Mesothelial cell of epicardium (in vitro differentiated cells): ENCODE data around the gene INO80. TPM values are rescaled to one million over a fixed set of nuclear protein-coding genes. Genes with fewer than 3 reads are reported as not detected.
"Not testable (repeated sequence)": the region's sequence is repeated elsewhere in the genome, so short reads cannot be mapped to it uniquely, and the experiment has no call there.

ENCODE experiments used
- DNase-seq, 2 experiments: peaks; one replicate each; pipeline ENCODE4 v3.0.0; 2021; ENCODE audit warnings: low spot score in 2 of 2; ENCODE audit not compliant: unreplicated experiment in 2 of 2
- H3K27ac Mint-ChIP-seq: 2 replicates; pipeline ENCODE4 v1.8.0; 2021; ENCODE audit warnings: mixed read lengths
- H3K27me3 Mint-ChIP-seq: 2 replicates; pipeline ENCODE4 v1.8.0; 2021; ENCODE audit warnings: low read depth, mixed read lengths
- H3K36me3 Mint-ChIP-seq: 2 replicates; pipeline ENCODE4 v1.8.0; 2021; ENCODE audit warnings: mixed read lengths
- H3K4me1 Mint-ChIP-seq: 2 replicates; pipeline ENCODE4 v1.8.0; 2021; ENCODE audit warnings: mixed read lengths
- H3K4me3 Mint-ChIP-seq: 2 replicates; pipeline ENCODE4 v1.8.0; 2021; ENCODE audit warnings: mild to moderate bottlenecking, moderate library complexity, mixed read lengths
- H3K9me3 Mint-ChIP-seq: 2 replicates; pipeline ENCODE4 v1.8.0; 2021; ENCODE audit warnings: mixed read lengths
- total RNA-seq: library from RNA; stranded (reverse); gene quantifications from 3 replicates; pipeline ENCODE4 v1.2.1, GENCODE V29; 2021
- TF ChIP-seq, protein P1 (sequence below): fragments of 200-600 bp; sonication (generic); IDR thresholded peaks from one replicate; pipeline ENCODE4 v1.5.0; 2021; ENCODE audit warnings: antibody characterized with exemption; ENCODE audit not compliant: unreplicated experiment

The INO80 gene
- total RNA-seq, 1 donor from 2014 or later = 23.7 TPM

DNA sequence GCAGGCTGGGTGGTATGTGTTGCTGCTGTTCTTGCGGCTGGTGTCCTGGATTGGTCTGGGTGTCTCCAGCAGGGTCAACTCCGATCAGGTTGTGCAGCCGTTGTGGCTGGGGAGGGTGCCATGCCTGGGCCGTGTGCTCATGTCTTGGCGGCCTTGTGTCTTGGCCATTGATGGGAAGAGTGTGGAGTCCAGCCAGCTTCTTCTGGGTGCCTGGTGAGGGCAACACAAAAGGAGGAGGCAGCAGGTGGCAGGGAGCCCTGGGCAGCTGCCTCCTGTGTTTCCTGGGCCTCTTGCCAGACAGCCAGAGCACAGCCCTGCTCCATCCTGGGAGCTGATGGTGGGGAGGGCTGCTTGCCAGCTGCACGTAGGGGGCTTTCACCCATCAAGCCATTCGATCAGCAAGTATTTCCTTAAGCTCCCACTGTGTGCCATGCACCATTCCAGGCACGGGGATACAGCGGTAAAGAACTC lies 158.5 kb downstream of the INO80 start:
- Mint-ChIP-seq H3K27me3 (peaks cover 11% of the 10 kb centered on the region), H3K36me3 (peaks cover 2% of the 10 kb centered on the region), H3K4me3 (no peak overlapping the region), H3K4me1 (peaks cover 13% of the 10 kb centered on the region), H3K9me3 (peaks cover 4% of the 10 kb centered on the region), H3K27ac (no peak overlapping the region)
- TF ChIP-seq, protein P1, sequence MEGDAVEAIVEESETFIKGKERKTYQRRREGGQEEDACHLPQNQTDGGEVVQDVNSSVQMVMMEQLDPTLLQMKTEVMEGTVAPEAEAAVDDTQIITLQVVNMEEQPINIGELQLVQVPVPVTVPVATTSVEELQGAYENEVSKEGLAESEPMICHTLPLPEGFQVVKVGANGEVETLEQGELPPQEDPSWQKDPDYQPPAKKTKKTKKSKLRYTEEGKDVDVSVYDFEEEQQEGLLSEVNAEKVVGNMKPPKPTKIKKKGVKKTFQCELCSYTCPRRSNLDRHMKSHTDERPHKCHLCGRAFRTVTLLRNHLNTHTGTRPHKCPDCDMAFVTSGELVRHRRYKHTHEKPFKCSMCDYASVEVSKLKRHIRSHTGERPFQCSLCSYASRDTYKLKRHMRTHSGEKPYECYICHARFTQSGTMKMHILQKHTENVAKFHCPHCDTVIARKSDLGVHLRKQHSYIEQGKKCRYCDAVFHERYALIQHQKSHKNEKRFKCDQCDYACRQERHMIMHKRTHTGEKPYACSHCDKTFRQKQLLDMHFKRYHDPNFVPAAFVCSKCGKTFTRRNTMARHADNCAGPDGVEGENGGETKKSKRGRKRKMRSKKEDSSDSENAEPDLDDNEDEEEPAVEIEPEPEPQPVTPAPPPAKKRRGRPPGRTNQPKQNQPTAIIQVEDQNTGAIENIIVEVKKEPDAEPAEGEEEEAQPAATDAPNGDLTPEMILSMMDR = no peak
- DNase-seq = no peak

DNA sequence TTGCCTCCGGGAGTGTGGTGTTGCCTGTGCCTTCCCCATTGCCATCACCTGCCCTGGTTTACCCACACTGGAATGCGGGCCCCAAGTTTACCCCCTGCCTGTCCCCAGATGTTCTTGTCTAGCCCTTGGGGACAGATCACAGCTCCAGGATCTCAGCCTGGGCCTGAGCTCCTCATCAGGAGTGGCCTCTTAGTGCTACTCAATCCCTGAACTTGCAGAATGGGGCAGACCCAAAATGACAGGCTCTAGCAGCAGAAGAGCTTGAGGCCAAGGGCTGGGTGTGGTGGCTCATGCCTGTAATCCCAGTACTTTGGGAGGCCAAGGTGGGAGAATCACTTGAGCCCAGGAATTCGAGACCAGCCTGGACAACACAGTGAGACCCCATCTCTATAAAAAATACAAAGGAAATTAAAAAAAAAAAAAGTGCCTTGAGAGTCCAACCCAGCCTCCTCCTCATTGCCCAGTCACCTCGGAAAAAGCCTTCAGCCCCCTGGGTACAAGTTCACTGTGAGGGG lies 159.0 kb downstream of the INO80 start:
- H3K9me3 Mint-ChIP-seq = peaks cover under 1% of the 10 kb centered on the region
- TF ChIP-seq, protein P1 = no peak
- no peak for DNase-seq
- peaks cover 11% of the 10 kb centered on the region for H3K27me3 Mint-ChIP-seq
- no peak overlapping the region for H3K4me3 Mint-ChIP-seq
- peaks cover 2% of the 10 kb centered on the region for H3K36me3 Mint-ChIP-seq
- H3K4me1 Mint-ChIP-seq = peaks cover 15% of the 10 kb centered on the region
- H3K27ac Mint-ChIP-seq = no peak overlapping the region

DNA sequence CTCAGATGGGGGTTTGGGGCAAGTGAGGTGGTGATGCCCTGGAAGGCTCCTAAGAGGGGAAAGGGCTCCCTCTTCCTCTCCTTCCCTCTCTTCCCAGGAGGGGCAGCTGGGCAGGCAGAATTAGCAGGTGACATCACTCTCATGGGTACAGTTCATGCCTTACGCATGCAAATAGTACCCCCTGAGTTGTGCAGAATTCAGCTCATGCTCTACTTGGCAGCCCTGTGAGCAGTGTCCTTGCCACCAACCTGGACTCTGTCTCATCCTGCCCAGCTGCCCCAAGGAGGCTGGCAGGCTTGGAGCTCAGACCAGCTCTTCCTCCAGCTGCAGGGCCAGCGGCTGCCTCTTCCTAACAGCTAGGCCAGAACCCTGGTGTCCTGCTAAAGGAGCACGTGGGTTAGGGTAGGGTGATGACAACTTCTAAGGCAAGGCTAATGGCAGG lies 159.5 kb downstream of the INO80 start:
- H3K27ac Mint-ChIP-seq = no peak overlapping the region

DNA sequence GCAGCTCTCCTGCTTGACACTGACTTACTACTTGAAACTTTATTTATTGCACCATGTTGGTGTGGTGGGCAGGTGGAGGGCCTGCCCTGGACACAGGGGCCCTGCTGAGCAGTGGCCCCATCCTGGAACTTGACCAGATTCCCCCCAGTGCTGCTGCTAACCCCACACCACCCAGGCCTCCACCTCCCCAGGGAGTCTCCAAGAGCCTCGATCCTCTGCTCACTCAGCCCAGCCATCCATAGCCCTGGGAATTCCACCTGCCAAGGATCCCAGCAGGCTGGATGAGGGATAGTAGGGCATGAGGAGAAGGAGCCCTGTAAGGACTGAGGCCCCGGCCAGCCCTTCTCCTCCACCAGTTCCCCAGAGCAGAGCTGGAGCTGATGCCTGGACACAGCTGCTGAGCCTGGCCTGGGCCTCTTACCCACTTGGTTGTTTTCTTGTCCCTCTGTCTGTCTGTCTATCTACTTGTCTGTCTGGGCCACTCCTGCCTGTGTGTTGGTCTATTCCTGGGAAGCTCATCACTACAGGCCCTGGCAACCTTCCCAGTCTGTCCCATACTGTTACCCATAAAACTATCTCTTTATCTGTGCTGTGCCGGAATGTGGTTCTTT lies 160.0 kb downstream of the INO80 start:
- Mint-ChIP-seq H3K4me3 (peak overlapping the region; percentile 16), H3K27ac (no peak overlapping the region), H3K27me3 (peaks cover 14% of the 10 kb centered on the region), H3K9me3 (no peaks in the 10 kb centered on the region), H3K4me1 (peaks cover 15% of the 10 kb centered on the region), H3K36me3 (peaks cover 2% of the 10 kb centered on the region)
- no peak for DNase-seq
- TF ChIP-seq, protein P1 = no peak

More for the DNA sequence above, 159.5 kb downstream of the INO80 start:
- H3K4me1 Mint-ChIP-seq = peaks cover 15% of the 10 kb centered on the region
- H3K36me3 Mint-ChIP-seq = peaks cover 2% of the 10 kb centered on the region
- TF ChIP-seq, protein P1 = no peak
- DNase-seq = no peak
- no peak overlapping the region for H3K4me3 Mint-ChIP-seq
- peaks cover 13% of the 10 kb centered on the region for H3K27me3 Mint-ChIP-seq
- no peaks in the 10 kb centered on the region for H3K9me3 Mint-ChIP-seq

DNA sequence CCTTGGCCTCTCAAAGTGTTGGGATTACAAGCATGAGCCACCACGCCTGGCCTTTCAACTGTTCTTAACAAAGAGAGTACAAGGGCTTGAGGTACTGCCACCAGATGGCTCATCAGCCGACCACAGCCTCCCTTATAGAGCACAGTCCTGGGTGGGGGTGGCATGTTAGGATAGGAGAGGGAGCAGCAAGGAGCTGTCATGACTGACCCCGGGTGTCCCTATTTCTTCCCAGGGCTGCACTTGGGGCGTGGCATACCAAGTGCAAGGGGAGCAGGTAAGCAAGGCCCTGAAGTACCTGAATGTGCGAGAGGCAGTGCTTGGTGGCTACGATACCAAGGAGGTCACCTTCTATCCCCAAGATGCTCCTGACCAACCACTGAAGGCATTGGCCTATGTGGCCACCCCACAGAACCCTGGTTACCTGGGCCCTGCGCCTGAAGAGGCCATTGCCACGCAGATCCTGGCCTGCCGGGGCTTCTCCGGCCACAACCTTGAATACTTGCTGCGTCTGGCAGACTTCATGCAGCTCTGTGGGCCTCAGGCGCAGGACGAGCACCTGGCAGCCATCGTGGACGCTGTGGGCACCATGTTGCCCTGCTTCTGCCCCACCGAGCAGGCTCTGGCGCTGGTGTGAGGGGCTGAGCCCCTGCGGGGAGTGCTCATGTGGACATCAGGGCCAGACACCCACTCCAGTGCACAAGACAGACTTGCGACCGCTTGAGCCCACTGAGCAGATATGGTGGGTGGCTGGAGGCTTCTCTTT lies 160.8 kb downstream of the INO80 start:
- H3K36me3 Mint-ChIP-seq = peaks cover 2% of the 10 kb centered on the region
- peaks cover 15% of the 10 kb centered on the region for H3K4me1 Mint-ChIP-seq
- peak overlapping the region; percentile 83 for H3K4me3 Mint-ChIP-seq
- DNase-seq = no peak
- no peaks in the 10 kb centered on the region for H3K9me3 Mint-ChIP-seq
- H3K27me3 Mint-ChIP-seq = peaks cover 14% of the 10 kb centered on the region
- TF ChIP-seq, protein P1 = no peak
- no peak overlapping the region for H3K27ac Mint-ChIP-seq

DNA sequence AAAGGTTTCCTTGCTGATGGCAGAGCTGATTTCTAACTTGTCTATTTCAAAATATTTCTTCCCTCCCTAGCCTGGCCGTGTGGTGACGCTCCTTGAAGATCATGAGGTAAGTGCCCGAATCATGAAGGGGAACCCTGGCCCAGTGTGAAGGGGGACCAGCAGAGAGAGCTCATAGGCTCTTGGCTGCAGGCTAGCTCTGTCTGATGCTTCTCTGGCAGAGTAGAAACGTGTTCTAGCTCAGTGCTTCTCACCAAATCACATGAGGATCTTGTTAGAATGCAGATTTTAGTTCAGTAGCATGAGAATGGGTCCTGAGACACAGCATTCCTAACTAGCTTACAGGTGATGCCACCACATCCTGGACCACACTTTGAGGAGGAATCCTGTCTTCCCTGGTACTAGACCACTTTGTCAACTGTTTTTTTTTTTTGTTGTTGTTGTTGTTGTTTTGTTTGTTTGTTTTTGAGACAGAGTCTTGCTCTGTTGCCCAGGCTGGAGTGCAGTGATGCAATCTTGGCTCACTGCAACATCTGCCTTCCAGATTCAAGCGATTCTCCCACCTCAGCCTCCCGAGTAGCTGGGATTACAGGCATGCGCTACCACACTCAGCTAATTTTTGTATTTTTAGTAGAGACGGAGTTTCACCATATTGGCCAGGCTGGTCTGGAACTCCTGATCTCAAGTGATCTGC lies 161.8 kb downstream of the INO80 start:
- not testable (repeated sequence) for H3K9me3 Mint-ChIP-seq, H3K27ac Mint-ChIP-seq, DNase-seq, H3K4me1 Mint-ChIP-seq, H3K36me3 Mint-ChIP-seq
- Mint-ChIP-seq H3K4me3 (peak overlapping the region; percentile 83), H3K27me3 (peaks cover 14% of the 10 kb centered on the region)
